DMS79 treated with DMSO at 0.1 percent for 48 hours (cell line): ENCODE results near the gene ZNF292.
"Not testable (repeated sequence)": the region's sequence is repeated elsewhere in the genome, so short reads cannot be mapped to it uniquely, and the experiment has no call there.

Source experiments
- DNase-seq: peaks from one replicate; lab custom pipeline; 2025; lab: John Stamatoyannopoulos, UW

ZNF292 gene

GRCh38 chr6:87164004-87164403 lies 8.6 kb downstream of the ZNF292 start:
- DNase-seq, result no peak

GRCh38 chr6:87164506-87164905 lies 9.1 kb downstream of the ZNF292 start:
- DNase-seq, result no peak

GRCh38 chr6:87165185-87165584 lies 9.8 kb downstream of the ZNF292 start:
- DNase-seq, result no peak

- DNase-seq, result no peak
These were observed 16.7 kb downstream of the ZNF292 start for GRCh38 chr6:87171938-87172633.

- no peak for DNase-seq
These were observed 18.8 kb downstream of the ZNF292 start for GRCh38 chr6:87174078-87174579.

- DNase-seq, result no peak
These were observed 21.1 kb downstream of the ZNF292 start for GRCh38 chr6:87176493-87176892.

GRCh38 chr6:87180105-87180728 lies 24.9 kb downstream of the ZNF292 start:
- DNase-seq, result no peak

GRCh38 chr6:87181903-87182302 lies 26.5 kb downstream of the ZNF292 start:
- DNase-seq, result no peak

GRCh38 chr6:87182321-87182720 lies 27.0 kb downstream of the ZNF292 start:
- DNase-seq, result no peak

- no peak for DNase-seq
These were observed 27.6 kb downstream of the ZNF292 start for GRCh38 chr6:87182940-87183339.

- DNase-seq, result no peak
These were observed 28.3 kb downstream of the ZNF292 start for GRCh38 chr6:87183687-87184086.

- no peak for DNase-seq
These were observed 29.4 kb downstream of the ZNF292 start for GRCh38 chr6:87184762-87185250.

- no peak for DNase-seq
These were observed 41.0 kb downstream of the ZNF292 start for GRCh38 chr6:87196275-87196842.

- DNase-seq, result no peak
These were observed 42.2 kb downstream of the ZNF292 start for GRCh38 chr6:87197547-87197946.

- DNase-seq, result not testable (repeated sequence)
These were observed 42.9 kb downstream of the ZNF292 start for GRCh38 chr6:87198022-87198810.

- DNase-seq, result no peak
These were observed 44.4 kb downstream of the ZNF292 start for GRCh38 chr6:87199787-87200186.

GRCh38 chr6:87200469-87201175 lies 45.3 kb downstream of the ZNF292 start:
- DNase-seq, result no peak

GRCh38 chr6:87203448-87204023 lies 48.2 kb downstream of the ZNF292 start:
- no peak for DNase-seq

- no peak for DNase-seq
These were observed 54.4 kb downstream of the ZNF292 start for GRCh38 chr6:87209812-87210211.

- no peak for DNase-seq
These were observed 55.6 kb downstream of the ZNF292 start for GRCh38 chr6:87210979-87211378.

- no peak for DNase-seq
These were observed 57.2 kb downstream of the ZNF292 start for GRCh38 chr6:87212596-87212995.
